IMR-90 (cell line): Measurements from ENCODE around the gene ULK2. TPM values are rescaled to one million over a fixed set of nuclear protein-coding genes. Genes with fewer than 3 reads are reported as not detected.

Source experiments
- ATAC-seq: fragments of 200-7000 bp; cut with Tn5 transposase; 2 replicates; pipeline ENCODE4 v1.9.1; 2020; ENCODE audit warnings: low read depth, mild to moderate bottlenecking, moderate library complexity
- BruUV-seq: library from RNA; stranded (reverse); fragments of 400-500 nt; replicated peaks from 2 replicates; lab custom pipeline; 2021; lab: Mats Ljungman, UMichigan
- CTCF ChIA-PET: fragments of 300-600 bp; formaldehyde crosslinking; extraction: SDS; loops from one replicate; lab custom pipeline; 2021; ENCODE audit warnings: antibody characterized with exemption; lab: Yijun Ruan, JAX
- POLR2A ChIA-PET: fragments of 300-600 bp; sonication (Branson Sonifier 250); formaldehyde crosslinking; loops from one replicate; lab custom pipeline; 2022; ENCODE audit warnings: antibody characterized with exemption; ENCODE audit not compliant: unreplicated experiment; lab: Charles Lee
- DNase-seq: peaks from one replicate; pipeline ENCODE4 v3.0.0; 2013
- H2AFZ ChIP-seq: replicated peaks from 2 replicates; pipeline ENCODE3; 2013; ENCODE audit warnings: low read length, mild to moderate bottlenecking; ENCODE audit not compliant: poor library complexity
- H2AK5ac ChIP-seq: 2 replicates; pipeline ENCODE4 v1.6.1; 2013; ENCODE audit warnings: low read depth, low read length, inconsistent platforms
- H2AK9ac ChIP-seq: replicated peaks from 2 replicates; pipeline ENCODE3; 2013; ENCODE audit warnings: mild to moderate bottlenecking, low read depth, low read length, moderate library complexity; ENCODE audit not compliant: poor library complexity
- H2BK120ac ChIP-seq: 2 replicates; pipeline ENCODE4 v1.6.1; 2013; ENCODE audit warnings: low read depth, low read length, inconsistent platforms
- H2BK15ac ChIP-seq: 3 replicates; pipeline ENCODE4 v1.6.1; 2013; ENCODE audit warnings: low read depth, low read length, inconsistent platforms
- H2BK20ac ChIP-seq: 2 replicates; pipeline ENCODE4 v1.6.1; 2013; ENCODE audit warnings: low read depth, mild to moderate bottlenecking, inconsistent platforms, low read length, moderate library complexity
- H2BK5ac ChIP-seq: 2 replicates; pipeline ENCODE4 v1.6.1; 2013; ENCODE audit warnings: mild to moderate bottlenecking, low read depth, low read length, inconsistent platforms; ENCODE audit not compliant: poor library complexity, severe bottlenecking
- H3K14ac ChIP-seq: replicated peaks from 2 replicates; pipeline ENCODE4 v1.6.1; 2013; ENCODE audit warnings: low read depth, low read length, inconsistent platforms
- H3K18ac ChIP-seq: 2 replicates; pipeline ENCODE4 v1.6.1; 2013; ENCODE audit warnings: low read depth, low read length, control low read depth
- H3K23ac ChIP-seq: 2 replicates; pipeline ENCODE4 v1.6.1; 2013; ENCODE audit warnings: low read depth, low read length, inconsistent platforms
- H3K27ac ChIP-seq: 2 replicates; pipeline ENCODE4 v1.5.1; 2013; ENCODE audit warnings: mild to moderate bottlenecking, control low read depth, low read length; ENCODE audit not compliant: insufficient read depth
- H3K27me3 ChIP-seq: 2 replicates; pipeline ENCODE4 v1.6.1; 2013; ENCODE audit warnings: low read length; ENCODE audit not compliant: control insufficient read depth, insufficient read depth
- H3K36me3 ChIP-seq: 2 replicates; pipeline ENCODE4 v1.6.1; 2013; ENCODE audit warnings: low read length, mixed read lengths; ENCODE audit not compliant: control insufficient read depth, insufficient read depth
- H3K4ac ChIP-seq: 2 replicates; pipeline ENCODE4 v1.6.1; 2013; ENCODE audit warnings: low read depth, low read length, inconsistent platforms
- H3K4me1 ChIP-seq: 2 replicates; pipeline ENCODE4 v1.6.1; 2013; ENCODE audit warnings: low read length, mixed read lengths; ENCODE audit not compliant: control insufficient read depth, insufficient read depth
- H3K4me2 ChIP-seq: 2 replicates; pipeline ENCODE4 v1.6.1; 2013; ENCODE audit warnings: low read depth, mild to moderate bottlenecking, control low read depth, low read length, moderate library complexity
- H3K4me3 ChIP-seq: 2 replicates; pipeline ENCODE4 v1.5.1; 2013; ENCODE audit warnings: low read depth, mild to moderate bottlenecking, control low read depth, low read length, moderate library complexity; ENCODE audit not compliant: insufficient read depth
- H3K56ac ChIP-seq: 2 replicates; pipeline ENCODE4 v1.6.1; 2013; ENCODE audit warnings: low read length, inconsistent platforms; ENCODE audit not compliant: insufficient read depth; ENCODE audit errors: extremely low read depth
- H3K79me1 ChIP-seq, 2 experiments: 2 replicates each; pipeline ENCODE4 v1.6.1; 2013; ENCODE audit warnings: low read length in 2 of 2, inconsistent platforms in 1 of 2, low read depth in 1 of 2
- H3K9ac ChIP-seq: 2 replicates; pipeline ENCODE4 v1.6.1; 2013; ENCODE audit warnings: low read depth, low read length, control low read depth
- H3K9me1 ChIP-seq: 2 replicates; pipeline ENCODE4 v1.6.1; 2013; ENCODE audit warnings: low read length, inconsistent platforms; ENCODE audit not compliant: insufficient read depth
- H3K9me3 ChIP-seq: 2 replicates; pipeline ENCODE4 v1.6.1; 2013; ENCODE audit warnings: low read length; ENCODE audit not compliant: control insufficient read depth, insufficient read depth
- H4K20me1 ChIP-seq: 2 replicates; pipeline ENCODE4 v1.6.1; 2013; ENCODE audit warnings: low read length, inconsistent platforms; ENCODE audit not compliant: insufficient read depth
- H4K5ac ChIP-seq: 2 replicates; pipeline ENCODE4 v1.6.1; 2013; ENCODE audit warnings: mild to moderate bottlenecking, low read depth, low read length, control low read depth
- H4K8ac ChIP-seq, 2 experiments: 2 replicates each; pipeline ENCODE4 v1.6.1; 2013; ENCODE audit warnings: low read depth in 2 of 2, low read length in 2 of 2, control low read depth in 1 of 2, inconsistent platforms in 1 of 2
- H4K91ac ChIP-seq: 2 replicates; pipeline ENCODE4 v1.6.1; 2013; ENCODE audit warnings: low read depth, low read length, inconsistent platforms; ENCODE audit not compliant: insufficient read depth
- BHLHE40 ChIP-seq: fragments of 150-350 bp; IDR thresholded peaks from 2 replicates; pipeline ENCODE4 v1.6.1; 2016; ENCODE audit warnings: mild to moderate bottlenecking, low read depth, low read length
- CEBPB ChIP-seq: IDR thresholded peaks from 2 replicates; pipeline ENCODE4 v1.6.1; 2012; ENCODE audit warnings: low read depth, low read length, improper control_type of control experiment
- CHD1 ChIP-seq: IDR thresholded peaks from 2 replicates; pipeline ENCODE4 v1.6.1; 2012; ENCODE audit warnings: low read depth, low read length, improper control_type of control experiment
- CTCF ChIP-seq: conservative IDR thresholded peaks from 2 replicates; pipeline ENCODE4 v1.5.1; 2012; ENCODE audit warnings: mild to moderate bottlenecking, low read depth, low read length, improper control_type of control experiment
- ELK1 ChIP-seq: fragments of 150-350 bp; IDR thresholded peaks from 2 replicates; pipeline ENCODE4 v1.6.1; 2016; ENCODE audit warnings: low read depth, mild to moderate bottlenecking, low read length, moderate library complexity, borderline replicate concordance
- FOS ChIP-seq: fragments of 150-350 bp; IDR thresholded peaks from 2 replicates; pipeline ENCODE4 v1.6.1; 2016; ENCODE audit warnings: low read depth, low read length
- MAFK ChIP-seq: IDR thresholded peaks from 2 replicates; pipeline ENCODE4 v1.6.1; 2012; ENCODE audit warnings: low read depth, low read length, improper control_type of control experiment
- MAZ ChIP-seq: IDR thresholded peaks from 2 replicates; pipeline ENCODE4 v1.6.1; 2012; ENCODE audit warnings: low read depth, mild to moderate bottlenecking, low read length, improper control_type of control experiment, moderate library complexity, borderline replicate concordance
- MXI1 ChIP-seq: IDR thresholded peaks from 2 replicates; pipeline ENCODE4 v1.6.1; 2012; ENCODE audit warnings: low read depth, mild to moderate bottlenecking, low read length, moderate library complexity, borderline replicate concordance
- NFE2L2 ChIP-seq: fragments of 150-350 bp; IDR thresholded peaks from 2 replicates; pipeline ENCODE4 v1.6.1; 2016; ENCODE audit warnings: low read depth, mild to moderate bottlenecking, low read length
- POLR2A ChIP-seq: IDR thresholded peaks from 2 replicates; pipeline ENCODE4 v1.6.1; 2012; ENCODE audit warnings: mild to moderate bottlenecking, low read depth, low read length
- RAD21 ChIP-seq: IDR thresholded peaks from 2 replicates; pipeline ENCODE4 v1.6.1; 2012; ENCODE audit warnings: low read length, improper control_type of control experiment
- RCOR1 ChIP-seq: IDR thresholded peaks from 2 replicates; pipeline ENCODE4 v1.6.1; 2012; ENCODE audit warnings: mild to moderate bottlenecking, low read length, improper control_type of control experiment; ENCODE audit not compliant: insufficient replicate concordance
- RFX5 ChIP-seq: IDR thresholded peaks from 2 replicates; pipeline ENCODE4 v1.8.0; 2012; ENCODE audit warnings: low read depth, mild to moderate bottlenecking, low read length, moderate library complexity
- SMC3 ChIP-seq: fragments of 150-350 bp; IDR thresholded peaks from 2 replicates; pipeline ENCODE4 v1.6.1; 2016; ENCODE audit warnings: low read depth, mild to moderate bottlenecking, antibody characterized with exemption, low read length, moderate library complexity
- USF2 ChIP-seq: fragments of 150-350 bp; IDR thresholded peaks from 2 replicates; pipeline ENCODE4 v1.6.1; 2017; ENCODE audit warnings: mild to moderate bottlenecking, antibody characterized with exemption, low read length, low read depth
- WGBS, 2 experiments: methylation state at CpG; one replicate each; pipeline versions ENCODE4 v1.1.5 to v1.1.7; 2013; ENCODE audit warnings: missing lambda C conversion rate in 2 of 2; ENCODE audit not compliant: insufficient read length in 1 of 2; ENCODE audit errors: extremely low coverage in 2 of 2; 5-methylcytosine and 5-hydroxymethylcytosine counted together
- dilution Hi-C: fragments of 300-500 bp; cut with HindIII; formaldehyde crosslinking; loops from one replicate; pipeline ENCODE4 v1.14.3; 2018; ENCODE audit warnings: low sequenced_read_pairs; ENCODE audit not compliant: unreplicated experiment
- in situ Hi-C: fragments of 300-500 bp; cut with MboI; formaldehyde crosslinking; loops from 3 replicates; pipeline ENCODE4 v1.14.3; 2019; ENCODE audit warnings: low sequenced_read_pairs, inconsistent platforms, mixed read lengths
- intact Hi-C: fragments of 100-400 bp; cut with micrococcal nuclease; formaldehyde crosslinking; loops from 2 replicates; pipeline ENCODE4 v1.10.0; 2022
- polyA plus RNA-seq, 3 experiments: library from polyadenylated mRNA; depleted of rRNA; stranded (reverse); fragments of >200 nt; gene quantifications; 2 replicates each; pipeline ENCODE4 v1.2.3, GENCODE V29; 2012; ENCODE audit warnings: low replicate concordance in 1 of 3
- total RNA-seq: library from RNA; depleted of rRNA; stranded (reverse); fragments of >200 nt; gene quantifications from 2 replicates; pipeline ENCODE4 v1.2.3, GENCODE V29; 2012

ULK2 gene
- total and polyA plus RNA-seq, 2 of the 4 experiments (the other 2 are of a cell fraction) = 8.9 to 10.8 TPM

- H3K23ac ChIP-seq = no peak overlapping the region
- TF ChIP-seq RFX5 = no peak
- TF ChIP-seq RCOR1 = no peak
- no peak for TF ChIP-seq FOS
- TF ChIP-seq BHLHE40 = no peak
- TF ChIP-seq CEBPB = no peak
- no peak for TF ChIP-seq ELK1
- no peak for TF ChIP-seq MXI1
- no peak for TF ChIP-seq MAZ
- TF ChIP-seq MAFK = no peak
- TF ChIP-seq CHD1 = no peak
- TF ChIP-seq SMC3 = no peak
- TF ChIP-seq USF2 = no peak
- TF ChIP-seq CTCF = no peak
- no peak for TF ChIP-seq POLR2A
- TF ChIP-seq RAD21 = no peak
- no peak for TF ChIP-seq NFE2L2
- dilution Hi-C loops (no loop called here), in situ Hi-C loops (no loop called here), intact Hi-C loops (no loop called here)
- no TSS peak for BruUV-seq
- no peak overlapping the region for H3K4me2 ChIP-seq
- CTCF ChIA-PET = no interaction called here
- H3K27ac ChIP-seq = no peak overlapping the region
- H3K36me3 ChIP-seq = no peaks in the 10 kb centered on the region
- no peak overlapping the region for H3K56ac ChIP-seq
- peaks cover 4% of the 10 kb centered on the region for H3K4me1 ChIP-seq
- no peaks in the 10 kb centered on the region for H3K79me1 ChIP-seq
- no peaks in the 10 kb centered on the region for H4K20me1 ChIP-seq
- H4K8ac ChIP-seq = no peak overlapping the region
- no peak overlapping the region for H2AFZ ChIP-seq
- DNase-seq (no peak), ATAC-seq (no peak)
- H3K9ac ChIP-seq = no peak overlapping the region
- 0 out of 2 replicates have a peak, but pooled peaks cover 2% of the 10 kb centered on the region for H3K9me3 ChIP-seq
- no peak overlapping the region for H2AK9ac ChIP-seq
- no peak overlapping the region for H2AK5ac ChIP-seq
- H3K27me3 ChIP-seq = peaks cover 43% of the 10 kb centered on the region
- no peak overlapping the region for H2BK120ac ChIP-seq
- no peak overlapping the region for H3K4ac ChIP-seq
- 100% methylated on average over 4 of the region's 12 CpGs; no CpG with 5 or more reads in 1 of the 2 experiments for WGBS, 2 experiments
- no peak overlapping the region for H4K91ac ChIP-seq
- H3K9me1 ChIP-seq = 0 out of 2 replicates have a peak, but pooled peaks cover 4% of the 10 kb centered on the region
- no peak overlapping the region for H3K18ac ChIP-seq
- H3K4me3 ChIP-seq = no peak overlapping the region
- no peak overlapping the region for H4K5ac ChIP-seq
- POLR2A ChIA-PET = no interaction called here
- H2BK20ac ChIP-seq = no peak overlapping the region
- H3K14ac ChIP-seq = no peak overlapping the region
- H2BK15ac ChIP-seq = no peak overlapping the region
- no peak overlapping the region for H2BK5ac ChIP-seq
These were observed 110.1 kb downstream of the ULK2 start for GRCh38 chr17:19757536-19758180.
